Measurements from ENCODE around the gene FMNL2.

DNA sequence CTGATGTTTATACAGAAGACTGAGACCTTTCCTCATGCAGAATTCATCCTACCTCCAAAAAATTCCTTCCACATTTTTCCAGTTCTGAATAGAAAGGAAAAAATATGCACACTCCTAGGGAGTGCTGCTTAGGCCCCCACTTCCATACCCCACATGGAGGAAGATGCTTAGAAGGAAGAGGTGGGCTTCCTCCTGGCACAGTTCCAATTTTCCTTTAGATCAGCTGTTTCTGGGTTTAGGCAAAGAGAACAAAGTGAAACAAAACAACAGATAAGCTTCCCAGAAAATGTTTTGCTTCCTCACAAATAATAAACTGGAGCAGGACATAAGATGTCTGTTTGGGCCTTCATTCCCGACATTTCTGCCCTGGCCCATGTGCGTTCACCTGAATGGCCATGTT lies 209.7 kb downstream of the FMNL2 start:
- TF ChIP-seq, protein P1, sequence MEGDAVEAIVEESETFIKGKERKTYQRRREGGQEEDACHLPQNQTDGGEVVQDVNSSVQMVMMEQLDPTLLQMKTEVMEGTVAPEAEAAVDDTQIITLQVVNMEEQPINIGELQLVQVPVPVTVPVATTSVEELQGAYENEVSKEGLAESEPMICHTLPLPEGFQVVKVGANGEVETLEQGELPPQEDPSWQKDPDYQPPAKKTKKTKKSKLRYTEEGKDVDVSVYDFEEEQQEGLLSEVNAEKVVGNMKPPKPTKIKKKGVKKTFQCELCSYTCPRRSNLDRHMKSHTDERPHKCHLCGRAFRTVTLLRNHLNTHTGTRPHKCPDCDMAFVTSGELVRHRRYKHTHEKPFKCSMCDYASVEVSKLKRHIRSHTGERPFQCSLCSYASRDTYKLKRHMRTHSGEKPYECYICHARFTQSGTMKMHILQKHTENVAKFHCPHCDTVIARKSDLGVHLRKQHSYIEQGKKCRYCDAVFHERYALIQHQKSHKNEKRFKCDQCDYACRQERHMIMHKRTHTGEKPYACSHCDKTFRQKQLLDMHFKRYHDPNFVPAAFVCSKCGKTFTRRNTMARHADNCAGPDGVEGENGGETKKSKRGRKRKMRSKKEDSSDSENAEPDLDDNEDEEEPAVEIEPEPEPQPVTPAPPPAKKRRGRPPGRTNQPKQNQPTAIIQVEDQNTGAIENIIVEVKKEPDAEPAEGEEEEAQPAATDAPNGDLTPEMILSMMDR (IDR thresholded peaks at IDR 0.05; ENCODE audit: borderline replicate concordance, extremely low read depth, low read length, poor library complexity, severe bottlenecking), result no peak
- no peak for TF ChIP-seq EZH2 (IDR thresholded peaks at IDR 0.05; ENCODE audit: borderline replicate concordance, low read depth, low read length, severe bottlenecking)
